ENCODE results near the gene CA11.
"Not testable (repeated sequence)": the region's sequence is repeated elsewhere in the genome, so short reads cannot be mapped to it uniquely, and the experiment has no call there.

Gene CA11
- 7.5 to 14.6 reads per million in 2 experiments for total RNA-seq

DNA sequence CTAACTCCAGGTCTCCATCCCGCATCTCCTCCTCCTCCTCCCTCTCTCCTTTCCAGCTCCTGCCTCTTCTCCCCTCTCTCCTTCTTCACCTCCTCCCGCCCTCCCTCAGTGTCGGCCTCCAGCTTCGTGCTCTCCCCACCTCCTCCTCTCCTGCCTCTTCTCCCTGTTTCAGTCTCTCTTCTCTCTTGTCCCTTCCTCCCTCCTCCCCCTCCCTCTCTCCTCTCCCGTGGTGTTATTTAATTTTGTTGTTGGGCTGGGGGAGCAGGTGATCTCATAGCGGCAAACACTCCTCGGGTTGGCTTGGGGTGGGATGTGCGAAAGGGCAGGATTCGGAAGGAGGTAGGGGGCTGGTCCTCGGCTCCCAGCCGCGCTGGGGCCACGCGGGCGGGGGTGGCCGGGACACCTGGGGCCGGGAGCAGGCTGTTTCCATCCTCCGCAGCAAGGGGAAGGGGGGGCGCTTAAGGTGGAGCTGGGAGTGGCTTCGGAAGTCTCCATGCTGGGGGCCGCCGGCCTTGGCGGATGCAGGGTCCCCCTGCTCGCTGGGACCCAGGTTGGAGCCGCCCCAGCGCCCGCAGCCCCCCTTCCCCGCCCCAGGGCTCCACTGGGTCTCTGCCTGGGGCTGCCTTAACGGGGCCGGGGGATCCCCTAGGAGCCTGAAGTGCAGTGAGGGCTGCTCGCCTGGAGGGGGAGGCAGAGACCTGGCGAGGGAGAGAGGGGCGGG lies at the start of gene CA11:
TSS of gene CA11 (minus strand) at position 187 of the 721 bp plus-strand sequence. CDS start 555 bp downstream, outside the sequence.
- peak; percentile 91 for DNase-seq (ENCODE audit: low read depth)

DNA sequence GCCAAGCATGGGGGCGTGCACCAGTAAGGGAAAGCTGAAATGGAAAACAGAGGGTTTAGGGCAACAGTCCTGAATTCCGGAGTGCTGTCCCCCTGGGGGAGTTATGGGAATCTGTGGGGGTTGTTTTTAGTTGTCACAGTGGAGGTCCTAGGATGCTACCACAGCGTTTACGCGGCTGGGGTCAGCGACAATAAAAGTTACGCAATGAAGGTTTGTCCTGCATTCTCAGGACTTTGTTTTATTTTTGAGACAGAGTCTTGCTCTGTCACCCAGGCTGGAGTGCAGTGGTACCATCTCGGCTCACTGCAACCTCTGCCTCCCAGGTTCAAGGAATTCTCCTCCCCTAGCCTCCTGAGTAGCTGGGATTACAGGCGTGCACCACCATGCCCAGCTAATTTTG lies 47.6 kb upstream of the CA11 start:
- not testable (repeated sequence) for DNase-seq (ENCODE audit: low read depth)

DNA sequence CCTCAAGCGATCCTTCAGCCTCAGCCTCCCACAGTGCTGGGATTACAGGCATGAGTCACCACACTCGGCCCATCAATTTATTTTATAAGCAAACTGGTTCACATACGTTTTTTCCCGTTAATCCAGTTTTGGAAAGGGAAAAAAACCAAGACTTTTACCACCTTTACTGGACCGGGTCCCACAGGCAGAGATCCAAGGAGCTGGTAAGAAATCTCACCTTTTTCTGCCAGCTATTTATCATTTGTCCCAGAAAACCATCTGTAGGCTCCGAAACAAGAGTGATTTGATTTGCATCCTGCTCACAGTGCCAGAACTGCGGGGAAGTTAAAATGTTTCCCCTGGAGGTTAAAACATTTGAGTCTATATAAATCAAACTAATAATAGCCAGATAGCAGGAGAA lies 43.5 kb upstream of the CA11 start:
- no peak for DNase-seq (ENCODE audit: low read depth)

DNA sequence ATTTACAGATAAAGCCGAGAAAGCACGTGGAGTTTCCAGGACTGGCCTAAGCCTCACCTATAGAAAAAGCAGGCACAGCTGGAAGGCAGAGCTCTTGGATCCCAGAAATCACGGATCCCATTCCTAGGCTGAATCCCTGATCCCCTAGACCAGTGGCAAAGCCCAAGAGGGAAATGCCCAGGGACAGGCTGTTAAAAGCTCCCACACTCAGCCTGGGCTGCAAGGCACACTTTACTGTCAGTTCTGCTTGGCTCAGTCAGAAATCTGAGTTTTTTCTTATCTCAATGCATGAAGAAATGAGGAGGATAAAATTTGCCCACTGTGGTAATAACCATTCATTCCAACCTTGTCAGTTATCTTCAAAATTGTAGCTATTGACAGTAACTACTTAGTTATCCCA lies 41.8 kb upstream of the CA11 start:
- no peak for DNase-seq (ENCODE audit: low read depth)

DNA sequence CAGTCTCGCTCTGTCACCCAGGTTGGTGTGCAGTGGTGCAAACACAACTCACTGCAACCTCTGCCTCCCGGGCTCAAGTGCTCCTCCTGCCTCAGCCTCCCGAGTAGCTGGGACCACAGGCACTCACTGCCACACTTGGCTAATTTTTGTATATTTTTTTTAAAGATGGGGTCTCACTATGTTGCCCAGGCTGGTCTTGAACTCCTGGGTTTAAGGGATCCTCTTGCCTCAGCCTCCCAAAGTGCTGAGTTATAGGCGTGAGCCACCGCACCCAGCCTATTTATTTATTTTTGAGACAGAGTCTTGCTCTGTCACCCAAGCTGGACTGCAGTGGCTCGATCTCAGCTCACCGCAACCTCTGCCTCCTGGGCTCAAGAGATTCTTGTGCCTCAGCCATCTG lies 40.6 kb upstream of the CA11 start:
- not testable (repeated sequence) for DNase-seq (ENCODE audit: low read depth)

DNA sequence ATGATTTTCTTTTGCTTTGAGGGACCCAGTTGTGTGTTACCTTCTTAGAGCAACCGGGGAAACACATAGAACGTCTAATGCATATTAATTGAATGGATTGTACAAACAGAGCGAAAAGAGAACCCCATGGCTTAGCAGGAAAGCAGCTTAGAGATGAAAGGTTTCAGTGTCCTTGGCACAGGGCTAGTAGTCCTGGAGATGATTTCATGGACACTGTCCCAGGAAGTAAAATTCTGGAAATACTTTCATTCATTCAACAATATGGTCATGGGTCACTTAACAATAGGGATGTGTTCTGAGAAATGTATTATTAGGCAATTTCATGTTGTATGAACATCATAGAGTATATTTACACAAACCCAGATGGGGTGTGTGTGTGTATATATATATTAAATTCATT lies 40.1 kb upstream of the CA11 start:
- DNase-seq (ENCODE audit: low read depth): no peak

- no peak for DNase-seq (ENCODE audit: low read depth)
Observed at GRCh38 chr19:48685583-48685982, 39.6 kb upstream of the CA11 start.

GRCh38 chr19:48683349-48683748 lies 37.4 kb upstream of the CA11 start:
- DNase-seq (ENCODE audit: low read depth): no peak

DNA sequence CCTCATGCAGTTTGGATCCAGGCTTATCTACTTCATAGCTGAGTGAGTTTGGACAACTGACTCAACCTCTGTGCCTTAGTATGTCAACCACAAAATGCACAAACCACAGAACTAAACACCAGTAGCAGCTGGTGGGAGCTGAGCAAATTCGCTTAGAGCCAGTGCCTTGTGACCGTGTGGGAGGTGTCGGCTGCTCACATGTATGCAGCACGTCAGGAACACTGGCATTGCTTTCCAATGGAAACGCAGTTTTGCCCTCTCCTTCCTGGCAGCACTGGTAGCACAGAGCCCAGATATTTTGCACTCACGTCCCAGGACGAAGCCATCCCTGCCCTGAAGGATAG lies 35.1 kb upstream of the CA11 start:
- DNase-seq (ENCODE audit: low read depth): no peak

DNA sequence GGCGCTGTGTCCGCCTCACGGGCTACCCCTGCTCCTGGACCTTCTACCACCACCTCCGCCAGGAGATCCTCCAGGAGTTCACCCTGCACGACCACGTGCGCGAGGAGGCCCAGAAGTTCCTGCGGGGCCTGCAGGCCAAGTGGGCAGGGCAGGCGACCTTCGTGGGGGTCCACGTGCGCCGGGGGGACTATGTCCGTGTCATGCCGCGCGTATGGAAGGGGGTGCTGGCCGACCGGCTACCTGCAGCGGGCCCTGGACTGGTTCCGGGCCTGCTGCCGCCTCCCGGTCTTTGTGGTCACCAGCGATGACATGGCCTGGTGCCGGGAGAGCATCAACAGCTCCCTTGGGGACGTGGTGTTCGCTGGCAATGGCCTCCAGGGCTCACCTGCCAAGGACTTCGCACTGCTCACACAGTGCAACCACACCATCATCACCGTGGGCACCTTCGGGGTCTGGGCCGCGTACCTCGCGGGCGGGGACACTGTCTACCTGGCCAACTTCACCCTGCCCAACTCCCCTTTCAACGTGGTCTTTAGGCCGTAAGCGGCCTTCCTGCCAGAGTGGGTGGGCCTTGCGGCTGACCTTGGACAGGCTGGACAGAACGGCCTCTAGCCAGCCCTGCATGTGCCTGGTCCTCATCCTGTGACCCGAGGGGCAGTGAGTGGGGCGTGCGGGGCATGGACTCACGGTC lies 34.6 kb upstream of the CA11 start:
- no peak for DNase-seq (ENCODE audit: low read depth)

- DNase-seq (ENCODE audit: low read depth): not testable (repeated sequence)
Observed at GRCh38 chr19:48680006-48680405, 34.0 kb upstream of the CA11 start.

- DNase-seq (ENCODE audit: low read depth): no peak
Observed at GRCh38 chr19:48678201-48678600, 32.2 kb upstream of the CA11 start.

GRCh38 chr19:48676887-48677286 lies 30.9 kb upstream of the CA11 start:
- no peak for DNase-seq (ENCODE audit: low read depth)

GRCh38 chr19:48676487-48676886 lies 30.5 kb upstream of the CA11 start:
- DNase-seq (ENCODE audit: low read depth): no peak

- peak; percentile 64 for DNase-seq (ENCODE audit: low read depth)
Observed at GRCh38 chr19:48674921-48675824, 29.2 kb upstream of the CA11 start.

DNA sequence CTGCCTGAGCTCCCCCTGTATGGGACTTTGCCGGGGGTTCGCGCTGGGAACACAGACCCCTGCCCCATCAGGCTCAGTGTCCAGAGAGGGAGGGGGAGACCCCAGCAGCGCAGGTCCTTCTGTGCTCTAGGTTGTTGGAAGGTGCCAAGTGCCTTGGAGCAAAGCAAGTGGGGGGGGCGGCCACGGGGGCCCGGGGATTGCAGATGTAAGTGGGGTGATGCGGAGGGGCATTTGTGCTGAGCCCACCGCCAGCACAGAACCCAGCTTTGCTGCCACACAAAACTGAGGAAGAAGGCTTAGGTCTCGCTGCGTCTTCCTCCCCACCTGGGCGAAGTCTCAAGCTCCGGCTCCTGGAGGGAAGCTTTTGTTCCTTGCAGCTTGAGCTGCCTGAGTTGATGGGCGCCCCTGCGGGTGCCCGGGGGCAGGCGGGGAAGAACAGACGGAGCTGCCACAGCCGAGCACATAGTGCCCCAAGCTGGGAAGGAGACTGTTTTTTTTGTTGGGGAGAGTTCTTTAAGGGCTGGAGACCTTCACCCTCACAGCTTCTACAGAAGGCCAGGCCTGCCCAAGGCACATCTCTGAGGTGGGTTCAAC lies 28.3 kb upstream of the CA11 start:
- no peak for DNase-seq (ENCODE audit: low read depth)

GRCh38 chr19:48673436-48674100 lies 27.6 kb upstream of the CA11 start:
- no peak for DNase-seq (ENCODE audit: low read depth)

DNA sequence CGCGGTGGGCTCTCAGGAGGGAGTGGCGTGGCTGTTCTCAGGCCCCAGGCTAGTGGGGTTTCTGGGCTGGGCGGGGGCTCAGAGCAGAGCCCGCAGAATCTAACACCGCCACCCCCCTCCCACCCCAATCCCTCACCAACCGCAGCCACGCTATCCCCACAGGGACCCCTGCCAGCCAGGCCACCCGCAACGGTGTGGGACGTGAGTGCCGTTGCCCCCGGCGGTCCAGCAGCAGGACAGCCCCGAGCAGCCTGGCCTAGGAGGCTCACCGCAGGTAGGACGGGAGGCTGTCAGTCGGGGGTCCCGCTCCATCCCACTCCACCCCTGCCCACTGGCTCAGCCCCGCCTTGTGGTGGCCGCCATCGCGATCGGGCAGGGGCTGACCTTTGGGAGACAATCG lies 27.0 kb upstream of the CA11 start, which contains the start of gene NTN5:
TSS of gene NTN5 (minus strand) at position 24 of the 400 bp plus-strand sequence. CDS start 2,031 bp downstream, outside the sequence.
- DNase-seq (ENCODE audit: low read depth): no peak

DNA sequence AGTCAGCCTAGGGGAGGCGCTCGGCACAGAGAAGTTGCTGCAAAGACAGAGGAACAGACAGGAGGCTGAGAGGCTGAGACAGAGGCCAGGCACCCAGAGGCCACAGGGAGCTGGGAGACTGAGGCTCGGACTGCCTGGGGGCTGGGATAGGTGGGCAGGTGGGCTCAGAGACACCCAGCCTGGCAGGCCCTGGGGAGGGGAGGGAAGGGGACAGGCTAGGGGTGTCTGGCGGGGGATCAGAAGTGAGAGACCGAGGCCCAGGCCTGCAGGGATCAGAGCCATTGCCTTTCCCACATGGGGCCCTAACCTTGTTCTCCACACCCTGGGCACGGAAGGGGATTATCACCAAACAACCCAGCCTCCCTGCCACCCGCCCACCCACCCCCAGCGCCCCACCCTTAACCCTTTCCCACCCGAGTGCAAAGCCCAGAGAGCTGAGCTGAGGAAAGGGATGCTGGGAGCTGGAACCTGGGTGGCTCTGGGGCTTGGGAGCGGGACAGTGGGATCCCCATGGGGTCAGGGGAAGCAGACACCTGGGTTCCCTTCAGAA lies 25.5 kb upstream of the CA11 start:
- no peak for DNase-seq (ENCODE audit: low read depth)

DNA sequence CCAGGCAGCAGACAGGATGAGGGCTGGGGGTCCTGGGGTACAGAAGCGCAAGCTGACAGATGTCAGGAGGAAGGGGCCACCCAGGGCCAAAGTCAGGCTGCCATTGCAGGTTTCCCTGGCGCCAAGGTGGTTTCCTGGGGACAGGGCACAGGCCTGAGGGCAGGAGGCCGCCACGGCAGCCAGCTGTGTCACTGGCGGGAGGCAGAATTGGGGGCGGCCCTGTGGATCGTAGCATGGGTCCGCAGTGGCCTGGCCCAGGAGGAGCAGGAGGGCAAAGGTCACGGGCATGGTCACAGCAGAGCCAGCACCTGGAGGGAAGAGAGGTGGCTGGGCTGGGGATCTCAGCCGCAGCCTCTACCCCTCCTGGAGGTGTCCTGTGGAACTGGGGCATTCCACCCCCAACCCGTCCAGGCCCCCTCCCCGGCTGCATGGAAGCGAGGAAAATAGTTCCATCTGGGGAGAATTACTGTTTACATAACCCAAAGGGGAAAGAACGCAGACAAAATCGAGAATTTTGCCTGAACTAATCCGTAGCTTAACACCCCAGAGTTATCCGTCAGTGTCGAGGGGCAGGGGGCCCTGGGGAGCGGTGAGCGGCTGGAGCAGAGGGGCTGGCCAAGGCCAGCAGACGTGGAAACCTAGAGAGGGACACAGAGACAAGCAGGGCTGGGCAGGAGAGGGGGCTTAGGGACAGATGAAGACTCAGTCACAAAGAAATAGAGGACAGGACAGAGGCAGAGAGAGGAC lies 24.9 kb upstream of the CA11 start:
- DNase-seq (ENCODE audit: low read depth): no peak
